Stimulated activated naive B cell treated with anti-CD40 and anti-IgM and Interleukin-4, amounts not matched to agents 10 μg/mL and 1 μg/mL and 100 μg/mL, for 72 hours (primary cell): ENCODE measurements around the gene PHF1.
A peak's percentile ranks its signal among the peaks of the same experiment; 100 is the strongest.

Experiments used
- ATAC-seq, 2 donors: fragments of 150-1000 bp; cut with Tn5 transposase; replicated peaks; 2 replicates each; pipeline ENCODE4 v1.10.0; 2021; ENCODE audit warnings: moderate library complexity in 1 of 2
- DNase-seq: peaks from one replicate; pipeline ENCODE4 v3.0.0; 2021
- H3K27ac Mint-ChIP-seq: one replicate; pipeline ENCODE4 v1.8.0; 2022; ENCODE audit warnings: mild to moderate bottlenecking, mixed read lengths
- H3K27me3 Mint-ChIP-seq, 2 donors: one replicate each; pipeline ENCODE4 v1.8.0; 2022; ENCODE audit warnings: mixed read lengths in 2 of 2
- H3K36me3 Mint-ChIP-seq, 2 donors: one replicate each; pipeline ENCODE4 v1.8.0; 2022; ENCODE audit warnings: mixed read lengths in 2 of 2, mild to moderate bottlenecking in 1 of 2
- H3K4me1 Mint-ChIP-seq, 2 donors: one replicate each; pipeline ENCODE4 v1.8.0; 2022; ENCODE audit warnings: mixed read lengths in 2 of 2, mild to moderate bottlenecking in 1 of 2
- H3K4me3 Mint-ChIP-seq, 2 donors: one replicate each; pipeline ENCODE4 v1.8.0; 2022; ENCODE audit warnings: mild to moderate bottlenecking in 2 of 2, mixed read lengths in 2 of 2, moderate library complexity in 1 of 2
- H3K9me3 Mint-ChIP-seq, 2 donors: one replicate each; pipeline ENCODE4 v1.8.0; 2022; ENCODE audit warnings: mixed read lengths in 2 of 2, mild to moderate bottlenecking in 1 of 2

The PHF1 gene

GRCh38 chr6:33440649-33441309 is 30.0 kb downstream of the PHF1 start:
- Mint-ChIP-seq H3K27ac (no peak overlapping the region), H3K4me3 (no peak overlapping the region), H3K9me3 (no peaks in the 10 kb centered on the region), H3K27me3 (no peaks in the 10 kb centered on the region), H3K4me1 (peaks cover 2 to 5% of the 10 kb centered on the region in 2 donors), H3K36me3 (peaks cover 23 to 66% of the 10 kb centered on the region in 2 donors)
- ATAC-seq (no peak), DNase-seq (no peak)

GRCh38 chr6:33441457-33441856 is 30.6 kb downstream of the PHF1 start:
- Mint-ChIP-seq H3K9me3 (no peaks in the 10 kb centered on the region), H3K4me1 (peaks cover 2 to 5% of the 10 kb centered on the region in 2 donors), H3K27me3 (no peaks in the 10 kb centered on the region), H3K4me3 (no peak overlapping the region), H3K36me3 (peaks cover 28 to 67% of the 10 kb centered on the region in 2 donors), H3K27ac (no peak overlapping the region)
- DNase-seq (no peak), ATAC-seq (no peak)

GRCh38 chr6:33442283-33442682 is 31.5 kb downstream of the PHF1 start:
- Mint-ChIP-seq H3K4me1 (peaks cover 2 to 5% of the 10 kb centered on the region in 2 donors), H3K9me3 (no peaks in the 10 kb centered on the region), H3K27ac (no peak overlapping the region), H3K4me3 (no peak overlapping the region), H3K36me3 (peaks cover 29 to 65% of the 10 kb centered on the region in 2 donors), H3K27me3 (no peaks in the 10 kb centered on the region)
- ATAC-seq (no peak), DNase-seq (no peak)

GRCh38 chr6:33443025-33443424 is 32.2 kb downstream of the PHF1 start:
- H3K36me3 Mint-ChIP-seq: peaks cover 34 to 69% of the 10 kb centered on the region in 2 donors
- peaks cover 6 to 12% of the 10 kb centered on the region in 2 donors for H3K4me1 Mint-ChIP-seq
- H3K27me3 Mint-ChIP-seq: no peaks in the 10 kb centered on the region
- ATAC-seq (no peak), DNase-seq (no peak)
- no peaks in the 10 kb centered on the region for H3K9me3 Mint-ChIP-seq
- H3K4me3 Mint-ChIP-seq: no peak overlapping the region
- H3K27ac Mint-ChIP-seq: no peak overlapping the region

- Mint-ChIP-seq H3K27me3 (no peaks in the 10 kb centered on the region), H3K27ac (no peak overlapping the region), H3K4me3 (no peak overlapping the region), H3K36me3 (peaks cover 42 to 71% of the 10 kb centered on the region in 2 donors), H3K9me3 (no peaks in the 10 kb centered on the region), H3K4me1 (peaks cover 12 to 15% of the 10 kb centered on the region in 2 donors)
- DNase-seq: no peak
- no peak for ATAC-seq
These were observed 33.0 kb downstream of the PHF1 start for GRCh38 chr6:33443619-33444504.

- no peaks in the 10 kb centered on the region for H3K9me3 Mint-ChIP-seq
- ATAC-seq (no peak), DNase-seq (no peak)
- no peak overlapping the region for H3K4me3 Mint-ChIP-seq
- no peak overlapping the region for H3K27ac Mint-ChIP-seq
- peaks cover 39 to 68% of the 10 kb centered on the region in 2 donors for H3K36me3 Mint-ChIP-seq
- peaks cover 11 to 12% of the 10 kb centered on the region in 2 donors for H3K4me1 Mint-ChIP-seq
- no peaks in the 10 kb centered on the region for H3K27me3 Mint-ChIP-seq
These were observed 34.3 kb downstream of the PHF1 start for GRCh38 chr6:33445119-33445603.

GRCh38 chr6:33446356-33446755 is 35.5 kb downstream of the PHF1 start:
- H3K36me3 Mint-ChIP-seq: peaks cover 37 to 56% of the 10 kb centered on the region in 2 donors
- no peaks in the 10 kb centered on the region for H3K27me3 Mint-ChIP-seq
- H3K27ac Mint-ChIP-seq: no peak overlapping the region
- no peak for DNase-seq
- no peaks in the 10 kb centered on the region for H3K9me3 Mint-ChIP-seq
- H3K4me1 Mint-ChIP-seq: peaks cover 12 to 17% of the 10 kb centered on the region in 2 donors
- H3K4me3 Mint-ChIP-seq: no peak overlapping the region
- ATAC-seq: no peak

- H3K27ac Mint-ChIP-seq: no peak overlapping the region
- peaks cover 29 to 42% of the 10 kb centered on the region in 2 donors for H3K36me3 Mint-ChIP-seq
- no peaks in the 10 kb centered on the region for H3K27me3 Mint-ChIP-seq
- no peak for DNase-seq
- H3K4me1 Mint-ChIP-seq: peaks cover 30 to 51% of the 10 kb centered on the region in 2 donors
- no peak for ATAC-seq
- no peak overlapping the region for H3K4me3 Mint-ChIP-seq
- no peaks in the 10 kb centered on the region for H3K9me3 Mint-ChIP-seq
These were observed 39.6 kb downstream of the PHF1 start for GRCh38 chr6:33450434-33450833.

GRCh38 chr6:33451606-33452005 is 40.8 kb downstream of the PHF1 start:
- ATAC-seq (no peak), DNase-seq (no peak)
- H3K4me1 Mint-ChIP-seq: peaks cover 32 to 63% of the 10 kb centered on the region in 2 donors
- H3K36me3 Mint-ChIP-seq: peaks cover 31 to 46% of the 10 kb centered on the region in 2 donors
- H3K9me3 Mint-ChIP-seq: no peaks in the 10 kb centered on the region
- no peaks in the 10 kb centered on the region for H3K27me3 Mint-ChIP-seq
- H3K27ac Mint-ChIP-seq: no peak overlapping the region
- no peak overlapping the region for H3K4me3 Mint-ChIP-seq

GRCh38 chr6:33452496-33452895 is 41.7 kb downstream of the PHF1 start:
- H3K4me1 Mint-ChIP-seq: peaks cover 32 to 60% of the 10 kb centered on the region in 2 donors
- H3K9me3 Mint-ChIP-seq: no peaks in the 10 kb centered on the region
- no peaks in the 10 kb centered on the region for H3K27me3 Mint-ChIP-seq
- H3K27ac Mint-ChIP-seq: no peak overlapping the region
- no peak for ATAC-seq
- no peak for DNase-seq
- H3K4me3 Mint-ChIP-seq: peak overlapping the region in 1 of 2 donors; percentile 29
- peaks cover 30 to 48% of the 10 kb centered on the region in 2 donors for H3K36me3 Mint-ChIP-seq

- Mint-ChIP-seq H3K27me3 (no peaks in the 10 kb centered on the region), H3K4me1 (peaks cover 30 to 52% of the 10 kb centered on the region in 2 donors)
These were observed 42.7 kb downstream of the PHF1 start for GRCh38 chr6:33453393-33454008.

GRCh38 chr6:33454009-33454946 is 43.5 kb downstream of the PHF1 start, which contains the start of gene ZBTB9:
Gene ZBTB9 (plus strand): TSS chr6:33454576. CDS start chr6:33455101, 525 bp downstream.
- H3K4me3 Mint-ChIP-seq: peak within 1 kb of the TSS; percentile 95 to 98
- peaks cover 18 to 31% of the 10 kb centered on the region in 2 donors for H3K36me3 Mint-ChIP-seq
- H3K27ac Mint-ChIP-seq: peak within 1 kb of the TSS; percentile 91
- no peaks in the 10 kb centered on the region for H3K9me3 Mint-ChIP-seq
- peak; percentile 100 for ATAC-seq
- no peaks in the 10 kb centered on the region for H3K27me3 Mint-ChIP-seq
- H3K4me1 Mint-ChIP-seq: peaks cover 23 to 52% of the 10 kb centered on the region in 2 donors
- DNase-seq: peak; percentile 93

More at GRCh38 chr6:33453393-33454008, 42.7 kb downstream of the PHF1 start:
- ATAC-seq (no peak), DNase-seq (no peak)
- peaks cover 19 to 39% of the 10 kb centered on the region in 2 donors for H3K36me3 Mint-ChIP-seq
- peak overlapping the region; percentile 95 to 98 for H3K4me3 Mint-ChIP-seq
- no peaks in the 10 kb centered on the region for H3K9me3 Mint-ChIP-seq
- H3K27ac Mint-ChIP-seq: peak overlapping the region; percentile 91

GRCh38 chr6:33455051-33455450 is 44.2 kb downstream of the PHF1 start:
- no peaks in the 10 kb centered on the region for H3K27me3 Mint-ChIP-seq
- H3K27ac Mint-ChIP-seq: peak overlapping the region; percentile 91
- no peaks in the 10 kb centered on the region for H3K9me3 Mint-ChIP-seq
- H3K4me1 Mint-ChIP-seq: peaks cover 23 to 52% of the 10 kb centered on the region in 2 donors
- ATAC-seq (no peak), DNase-seq (no peak)
- peak overlapping the region; percentile 95 to 98 for H3K4me3 Mint-ChIP-seq
- H3K36me3 Mint-ChIP-seq: peaks cover 18 to 28% of the 10 kb centered on the region in 2 donors
